Glomerular visceral epithelial cell (primary cell): ENCODE data around the gene PDGFB.
A peak's percentile ranks its signal among the peaks of the same experiment; 100 is the strongest.

Experiments used
- DNase-seq: peaks from one replicate; pipeline ENCODE4 v3.0.0-alpha.2; 2016; ENCODE audit errors: extremely low spot score

PDGFB gene

GRCh38 chr22:39244496-39245129, at the start of gene PDGFB:
PDGFB (minus strand) TSS chr22:39244982; CDS start chr22:39243963, 1,019 bp downstream.
- DNase-seq = peak; percentile 78

GRCh38 chr22:39293766-39294368, 49.1 kb upstream of the PDGFB start:
- DNase-seq = no peak

- DNase-seq = peak; percentile 98
Measured at GRCh38 chr22:39292561-39293074, 47.8 kb upstream of the PDGFB start.

GRCh38 chr22:39292031-39292462, 47.3 kb upstream of the PDGFB start:
- peak; percentile 83 for DNase-seq

GRCh38 chr22:39291523-39291922, 46.7 kb upstream of the PDGFB start:
- DNase-seq = no peak

- DNase-seq = peak; percentile 99
Measured at GRCh38 chr22:39290724-39291161, 46.0 kb upstream of the PDGFB start.

- no peak for DNase-seq
Measured at GRCh38 chr22:39289975-39290720, 45.4 kb upstream of the PDGFB start.

GRCh38 chr22:39289533-39289932, 44.8 kb upstream of the PDGFB start:
- peak; percentile 87 for DNase-seq

GRCh38 chr22:39288135-39288898, 43.5 kb upstream of the PDGFB start:
- peak; percentile 27 for DNase-seq

- DNase-seq = peak; percentile 69
Measured at GRCh38 chr22:39287076-39287725, 42.4 kb upstream of the PDGFB start.

- DNase-seq = no peak
Measured at GRCh38 chr22:39284983-39285382, 40.2 kb upstream of the PDGFB start.

GRCh38 chr22:39284142-39284980, 39.6 kb upstream of the PDGFB start:
- DNase-seq = no peak

GRCh38 chr22:39283322-39284141, 38.8 kb upstream of the PDGFB start:
- peak; percentile 97 for DNase-seq

GRCh38 chr22:39282645-39283321, 38.0 kb upstream of the PDGFB start:
- DNase-seq = peak; percentile 52

GRCh38 chr22:39281126-39281525, 36.3 kb upstream of the PDGFB start:
- DNase-seq = no peak

- no peak for DNase-seq
Measured at GRCh38 chr22:39280250-39280649, 35.5 kb upstream of the PDGFB start.

- DNase-seq = no peak
Measured at GRCh38 chr22:39279170-39279850, 34.5 kb upstream of the PDGFB start.

- peak; percentile 66 for DNase-seq
Measured at GRCh38 chr22:39278040-39278439, 33.3 kb upstream of the PDGFB start.
